GM21515 (cell line): Measurements from ENCODE around the gene CEPT1.

Experiments used
- ATAC-seq: cut with Tn5 transposase; IDR thresholded peaks from one replicate; pipeline ENCODE4 v1.9.1; 2021; ENCODE audit not compliant: unreplicated experiment

CEPT1 gene

GRCh38 chr1:111145963-111146768, 6.1 kb downstream of the CEPT1 start:
- ATAC-seq = no peak

- ATAC-seq = no peak
Measured at GRCh38 chr1:111147948-111148347, 7.9 kb downstream of the CEPT1 start.

GRCh38 chr1:111148376-111148881, 8.4 kb downstream of the CEPT1 start:
- ATAC-seq = peak; percentile 64

GRCh38 chr1:111151838-111152237, 11.8 kb downstream of the CEPT1 start:
- ATAC-seq = no peak

GRCh38 chr1:111154021-111154999, 14.3 kb downstream of the CEPT1 start:
- no peak for ATAC-seq

GRCh38 chr1:111157431-111157830, 17.4 kb downstream of the CEPT1 start:
- ATAC-seq = no peak

- no peak for ATAC-seq
Measured at GRCh38 chr1:111161843-111162487, 21.9 kb downstream of the CEPT1 start.

GRCh38 chr1:111162488-111162880, 22.5 kb downstream of the CEPT1 start:
- no peak for ATAC-seq

- ATAC-seq = no peak
Measured at GRCh38 chr1:111163363-111163762, 23.3 kb downstream of the CEPT1 start.

- no peak for ATAC-seq
Measured at GRCh38 chr1:111164151-111164550, 24.1 kb downstream of the CEPT1 start.

GRCh38 chr1:111172463-111172862, 32.4 kb downstream of the CEPT1 start:
- no peak for ATAC-seq

- no peak for ATAC-seq
Measured at GRCh38 chr1:111174070-111174469, 34.0 kb downstream of the CEPT1 start.

- ATAC-seq = no peak
Measured at GRCh38 chr1:111175349-111175748, 35.3 kb downstream of the CEPT1 start.

GRCh38 chr1:111176678-111177077, 36.7 kb downstream of the CEPT1 start:
- no peak for ATAC-seq

- ATAC-seq = no peak
Measured at GRCh38 chr1:111179968-111180533, 40.0 kb downstream of the CEPT1 start.

GRCh38 chr1:111182052-111182451, 42.0 kb downstream of the CEPT1 start:
- ATAC-seq = no peak

GRCh38 chr1:111183308-111184069, 43.5 kb downstream of the CEPT1 start:
- no peak for ATAC-seq

GRCh38 chr1:111184663-111185062, 44.6 kb downstream of the CEPT1 start:
- no peak for ATAC-seq

- ATAC-seq = no peak
Measured at GRCh38 chr1:111190931-111191451, 51.0 kb downstream of the CEPT1 start.

GRCh38 chr1:111191496-111191895, 51.5 kb downstream of the CEPT1 start:
- no peak for ATAC-seq
